Measurements from ENCODE around the gene TNNT2.

The TNNT2 gene

GRCh38 chr1:201406831-201407406 is 29.4 kb upstream of the TNNT2 start:
- H3K4me2 ChIP-seq = peak overlapping the region; percentile 35 to 90 (median 75)
- H3K4me3 ChIP-seq = no peak overlapping the region
- no peak overlapping the region for H3K9ac ChIP-seq
- H4K20me1 ChIP-seq = peaks cover 0 to 11% (median 0%) of the 10 kb centered on the region in 11 experiments; a peak in 1 of 22 replicates
- H3K27ac ChIP-seq = no peak overlapping the region
- H3K36me3 ChIP-seq = no peaks in the 10 kb centered on the region
- peaks cover 31 to 49% (median 45%) of the 10 kb centered on the region in 10 experiments for H3K4me1 ChIP-seq
- TF ChIP-seq Cebpa-rat (IDR thresholded peaks at IDR 0.05) = no peak
- no peaks in the 10 kb centered on the region for H3K9me3 ChIP-seq (replicated peaks in 1 of 11)
- no peaks in the 10 kb centered on the region for H3K27me3 ChIP-seq

GRCh38 chr1:201405484-201405831 is 28.0 kb upstream of the TNNT2 start:
- Histone ChIP-seq H3K27ac (no peak overlapping the region), H3K4me3 (no peak overlapping the region), H3K4me2 (peak overlapping the region; percentile 58 to 90 (median 77)), H3K36me3 (no peaks in the 10 kb centered on the region), H3K27me3 (no peaks in the 10 kb centered on the region), H3K4me1 (peaks cover 31 to 57% (median 48%) of the 10 kb centered on the region in 10 experiments), H4K20me1 (peaks cover 0 to 11% (median 0%) of the 10 kb centered on the region in 11 experiments; a peak in 1 of 22 replicates), H3K9ac (no peak overlapping the region), H3K9me3 (replicated peaks in 1 of 11) (no peaks in the 10 kb centered on the region)
- no peak for TF ChIP-seq Cebpa-rat (IDR thresholded peaks at IDR 0.05)

GRCh38 chr1:201404722-201405483 is 27.4 kb upstream of the TNNT2 start:
- H3K27me3 ChIP-seq = no peaks in the 10 kb centered on the region
- H3K27ac ChIP-seq = no peak overlapping the region
- H3K4me3 ChIP-seq = no peak overlapping the region
- H3K36me3 ChIP-seq = no peaks in the 10 kb centered on the region
- peaks cover 31 to 57% (median 48%) of the 10 kb centered on the region in 10 experiments for H3K4me1 ChIP-seq
- H4K20me1 ChIP-seq = peaks cover 0 to 11% (median 0%) of the 10 kb centered on the region in 11 experiments; a peak in 1 of 22 replicates
- H3K4me2 ChIP-seq = peak overlapping the region; percentile 58 to 90 (median 77)
- H3K9ac ChIP-seq = no peak overlapping the region
- TF ChIP-seq Cebpa-rat (IDR thresholded peaks at IDR 0.05) = no peak
- H3K9me3 ChIP-seq (replicated peaks in 1 of 11) = no peaks in the 10 kb centered on the region

GRCh38 chr1:201404055-201404454 is 26.6 kb upstream of the TNNT2 start:
- no peak overlapping the region for H3K4me3 ChIP-seq
- H3K4me2 ChIP-seq = peak overlapping the region in 10 of 11 experiments; percentile 9 to 90 (median 75); a peak in 14 of 22 replicates
- no peak for TF ChIP-seq Cebpa-rat (IDR thresholded peaks at IDR 0.05)
- H3K9me3 ChIP-seq (replicated peaks in 1 of 11) = no peaks in the 10 kb centered on the region
- H3K9ac ChIP-seq = no peak overlapping the region
- no peaks in the 10 kb centered on the region for H3K36me3 ChIP-seq
- peaks cover 0 to 5% (median 0%) of the 10 kb centered on the region in 11 experiments; a peak in 1 of 22 replicates for H4K20me1 ChIP-seq
- no peak overlapping the region for H3K27ac ChIP-seq
- no peaks in the 10 kb centered on the region for H3K27me3 ChIP-seq
- H3K4me1 ChIP-seq = peaks cover 31 to 57% (median 48%) of the 10 kb centered on the region in 10 experiments

- TF ChIP-seq Cebpa-rat (IDR thresholded peaks at IDR 0.05) = no peak
- H3K27me3 ChIP-seq = no peaks in the 10 kb centered on the region
- no peak overlapping the region for H3K9ac ChIP-seq
- H3K4me2 ChIP-seq = no peak overlapping the region
- H3K36me3 ChIP-seq = no peaks in the 10 kb centered on the region
- H3K27ac ChIP-seq = no peak overlapping the region
- H3K4me1 ChIP-seq = peaks cover 31 to 55% (median 48%) of the 10 kb centered on the region in 10 experiments
- H3K4me3 ChIP-seq = no peak overlapping the region
- no peaks in the 10 kb centered on the region for H3K9me3 ChIP-seq (replicated peaks in 1 of 11)
- no peaks in the 10 kb centered on the region for H4K20me1 ChIP-seq
These were observed 25.9 kb upstream of the TNNT2 start for GRCh38 chr1:201403359-201403758.

GRCh38 chr1:201401700-201402099 is 24.2 kb upstream of the TNNT2 start:
- no peaks in the 10 kb centered on the region for H3K27me3 ChIP-seq

GRCh38 chr1:201400852-201401230 is 23.4 kb upstream of the TNNT2 start:
- TF ChIP-seq Cebpa-rat (IDR thresholded peaks at IDR 0.05) = no peak
- Histone ChIP-seq H3K9me3 (replicated peaks in 1 of 11) (no peaks in the 10 kb centered on the region), H3K4me1 (peaks cover 22 to 52% (median 36%) of the 10 kb centered on the region in 10 experiments), H3K9ac (no peak overlapping the region), H3K36me3 (no peaks in the 10 kb centered on the region), H4K20me1 (no peaks in the 10 kb centered on the region; a peak in 2 of 22 replicates), H3K4me2 (0 out of 22 replicates have a peak overlapping the region, but pooled peaks of 1 of the 11 experiments have one; percentile 12), H3K4me3 (no peak overlapping the region), H3K27ac (no peak overlapping the region), H3K27me3 (no peaks in the 10 kb centered on the region)

More at GRCh38 chr1:201401700-201402099, 24.2 kb upstream of the TNNT2 start:
- no peaks in the 10 kb centered on the region; a peak in 1 of 22 replicates for H4K20me1 ChIP-seq
- H3K9ac ChIP-seq = no peak overlapping the region
- H3K4me2 ChIP-seq = peak overlapping the region in 4 of 11 experiments; percentile 12 to 24 (median 16); a peak in 3 of 22 replicates
- peaks cover 23 to 52% (median 40%) of the 10 kb centered on the region in 10 experiments for H3K4me1 ChIP-seq
- no peak overlapping the region for H3K4me3 ChIP-seq
- no peak overlapping the region for H3K27ac ChIP-seq
- no peak for TF ChIP-seq Cebpa-rat (IDR thresholded peaks at IDR 0.05)
- H3K36me3 ChIP-seq = no peaks in the 10 kb centered on the region
- H3K9me3 ChIP-seq (replicated peaks in 1 of 11) = no peaks in the 10 kb centered on the region

GRCh38 chr1:201400212-201400851 is 22.9 kb upstream of the TNNT2 start:
- Histone ChIP-seq H4K20me1 (no peaks in the 10 kb centered on the region; a peak in 2 of 22 replicates), H3K9me3 (replicated peaks in 1 of 11) (no peaks in the 10 kb centered on the region), H3K27ac (no peak overlapping the region), H3K4me3 (no peak overlapping the region), H3K4me1 (peaks cover 16 to 52% (median 33%) of the 10 kb centered on the region in 10 experiments), H3K4me2 (0 out of 22 replicates have a peak overlapping the region, but pooled peaks of 1 of the 11 experiments have one; percentile 12), H3K27me3 (no peaks in the 10 kb centered on the region), H3K36me3 (no peaks in the 10 kb centered on the region), H3K9ac (no peak overlapping the region)
- TF ChIP-seq Cebpa-rat (IDR thresholded peaks at IDR 0.05) = no peak
